Endothelial cell (in vitro differentiated cells): Measurements from ENCODE around the gene TNFSF8. TPM values are rescaled to one million over a fixed set of nuclear protein-coding genes. Genes with fewer than 3 reads are reported as not detected.

Experiments
- DNase-seq: peaks from one replicate; pipeline ENCODE4 v3.0.0; 2021; ENCODE audit warnings: low spot score
- H3K27ac Mint-ChIP-seq: one replicate; pipeline ENCODE4 v1.8.0; 2021; ENCODE audit warnings: mixed read lengths, inconsistent platforms; ENCODE audit not compliant: unreplicated experiment
- H3K27me3 Mint-ChIP-seq: one replicate; pipeline ENCODE4 v1.8.0; 2021; ENCODE audit warnings: mild to moderate bottlenecking, moderate library complexity, mixed read lengths, inconsistent platforms; ENCODE audit not compliant: unreplicated experiment
- H3K36me3 Mint-ChIP-seq: one replicate; pipeline ENCODE4 v1.8.0; 2021; ENCODE audit warnings: mild to moderate bottlenecking, low read depth, mixed read lengths, inconsistent platforms; ENCODE audit not compliant: unreplicated experiment
- H3K4me1 Mint-ChIP-seq: one replicate; pipeline ENCODE4 v1.8.0; 2021; ENCODE audit warnings: mild to moderate bottlenecking, mixed read lengths, inconsistent platforms; ENCODE audit not compliant: unreplicated experiment
- H3K4me3 Mint-ChIP-seq: one replicate; pipeline ENCODE4 v1.8.0; 2021; ENCODE audit warnings: mild to moderate bottlenecking, mixed read lengths, inconsistent platforms; ENCODE audit not compliant: unreplicated experiment
- H3K9me3 Mint-ChIP-seq: one replicate; pipeline ENCODE4 v1.8.0; 2021; ENCODE audit warnings: mixed read lengths, inconsistent platforms; ENCODE audit not compliant: unreplicated experiment
- total RNA-seq: library from RNA; stranded (reverse); fragmentation: NEBNext Ultra II Directional; extraction: Animal tissue kit (Norgen Biotek cat#: 25700); gene quantifications from one replicate; pipeline ENCODE4 v1.2.1, GENCODE V29; 2021; ENCODE audit not compliant: unreplicated experiment
- TF ChIP-seq, protein P1 (sequence below): fragments of 200-600 bp; sonication (generic); IDR thresholded peaks from one replicate; pipeline ENCODE4 v1.5.0; 2021; ENCODE audit warnings: antibody characterized with exemption; ENCODE audit not compliant: unreplicated experiment

TNFSF8 gene
- total RNA-seq, 1 donor from 2014 or later, result not detected

DNA sequence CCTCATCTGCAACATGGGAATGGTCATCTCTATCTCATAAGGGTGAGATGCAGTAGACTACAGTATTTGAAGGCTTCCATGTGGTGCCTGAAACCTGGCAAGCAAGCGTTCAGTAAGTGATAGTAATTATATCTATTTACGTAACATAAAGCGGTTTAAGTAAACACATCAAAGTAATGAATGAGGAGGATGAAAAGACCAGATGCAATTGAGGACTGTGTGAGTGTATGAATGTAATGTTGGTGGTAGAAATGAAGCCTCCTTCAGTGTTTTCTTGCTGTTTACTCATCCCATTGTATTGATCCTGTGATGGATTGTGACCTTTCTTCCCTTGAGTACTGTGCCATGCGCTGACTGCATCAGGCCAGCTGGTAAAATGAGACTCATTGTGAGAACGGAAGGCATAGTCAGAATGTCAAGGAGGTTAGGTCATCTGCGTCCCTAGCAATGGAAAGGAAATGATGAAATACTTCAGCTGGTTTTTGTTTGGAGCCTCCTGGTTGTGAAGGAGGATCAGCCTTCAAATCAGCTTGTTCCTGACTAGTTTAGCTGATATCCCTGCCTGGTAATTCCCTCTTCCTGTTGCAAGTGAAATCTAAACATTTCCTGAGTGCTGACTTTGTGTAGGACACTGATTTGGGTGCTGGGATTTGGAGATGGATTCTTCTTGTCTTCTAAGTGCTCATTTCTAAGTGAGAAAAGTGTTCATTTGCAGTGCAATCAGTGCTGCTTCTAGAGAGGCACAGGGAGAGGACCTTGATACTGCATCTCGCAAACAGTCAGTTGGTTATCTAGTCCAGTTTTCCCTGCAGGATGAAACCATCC, 35.6 kb downstream of the TNFSF8 start:
- TF ChIP-seq, protein P1, sequence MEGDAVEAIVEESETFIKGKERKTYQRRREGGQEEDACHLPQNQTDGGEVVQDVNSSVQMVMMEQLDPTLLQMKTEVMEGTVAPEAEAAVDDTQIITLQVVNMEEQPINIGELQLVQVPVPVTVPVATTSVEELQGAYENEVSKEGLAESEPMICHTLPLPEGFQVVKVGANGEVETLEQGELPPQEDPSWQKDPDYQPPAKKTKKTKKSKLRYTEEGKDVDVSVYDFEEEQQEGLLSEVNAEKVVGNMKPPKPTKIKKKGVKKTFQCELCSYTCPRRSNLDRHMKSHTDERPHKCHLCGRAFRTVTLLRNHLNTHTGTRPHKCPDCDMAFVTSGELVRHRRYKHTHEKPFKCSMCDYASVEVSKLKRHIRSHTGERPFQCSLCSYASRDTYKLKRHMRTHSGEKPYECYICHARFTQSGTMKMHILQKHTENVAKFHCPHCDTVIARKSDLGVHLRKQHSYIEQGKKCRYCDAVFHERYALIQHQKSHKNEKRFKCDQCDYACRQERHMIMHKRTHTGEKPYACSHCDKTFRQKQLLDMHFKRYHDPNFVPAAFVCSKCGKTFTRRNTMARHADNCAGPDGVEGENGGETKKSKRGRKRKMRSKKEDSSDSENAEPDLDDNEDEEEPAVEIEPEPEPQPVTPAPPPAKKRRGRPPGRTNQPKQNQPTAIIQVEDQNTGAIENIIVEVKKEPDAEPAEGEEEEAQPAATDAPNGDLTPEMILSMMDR, result no peak
- peaks cover 16% of the 10 kb centered on the region for H3K4me1 Mint-ChIP-seq
- peak overlapping the region; percentile 93 for H3K27ac Mint-ChIP-seq
- no peaks in the 10 kb centered on the region for H3K36me3 Mint-ChIP-seq
- peak; percentile 42 for DNase-seq
- H3K27me3 Mint-ChIP-seq, result peaks cover 2% of the 10 kb centered on the region
- no peaks in the 10 kb centered on the region for H3K9me3 Mint-ChIP-seq
- no peak overlapping the region for H3K4me3 Mint-ChIP-seq

DNA sequence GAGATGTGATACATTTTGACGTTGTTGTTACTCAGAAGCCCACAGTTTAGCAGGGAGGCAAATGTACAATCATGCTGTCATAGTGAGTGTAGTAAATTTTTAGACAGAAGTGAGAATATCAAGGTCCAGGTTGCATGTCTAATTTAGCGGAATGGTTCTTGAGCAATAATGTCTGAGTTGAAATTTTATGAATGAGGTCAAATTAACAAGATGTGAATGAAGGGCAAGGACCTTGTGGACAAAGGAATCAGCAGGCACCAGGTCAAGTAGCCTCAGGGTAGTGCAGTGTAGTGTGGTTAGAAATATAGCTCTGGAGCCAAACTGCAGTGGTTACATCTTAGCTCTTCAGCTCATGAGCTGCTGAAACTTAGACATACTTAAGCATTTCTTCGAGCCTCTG, 36.2 kb downstream of the TNFSF8 start:
- Mint-ChIP-seq H3K36me3 (no peaks in the 10 kb centered on the region), H3K27ac (peak overlapping the region; percentile 93)
- no peak for DNase-seq

DNA sequence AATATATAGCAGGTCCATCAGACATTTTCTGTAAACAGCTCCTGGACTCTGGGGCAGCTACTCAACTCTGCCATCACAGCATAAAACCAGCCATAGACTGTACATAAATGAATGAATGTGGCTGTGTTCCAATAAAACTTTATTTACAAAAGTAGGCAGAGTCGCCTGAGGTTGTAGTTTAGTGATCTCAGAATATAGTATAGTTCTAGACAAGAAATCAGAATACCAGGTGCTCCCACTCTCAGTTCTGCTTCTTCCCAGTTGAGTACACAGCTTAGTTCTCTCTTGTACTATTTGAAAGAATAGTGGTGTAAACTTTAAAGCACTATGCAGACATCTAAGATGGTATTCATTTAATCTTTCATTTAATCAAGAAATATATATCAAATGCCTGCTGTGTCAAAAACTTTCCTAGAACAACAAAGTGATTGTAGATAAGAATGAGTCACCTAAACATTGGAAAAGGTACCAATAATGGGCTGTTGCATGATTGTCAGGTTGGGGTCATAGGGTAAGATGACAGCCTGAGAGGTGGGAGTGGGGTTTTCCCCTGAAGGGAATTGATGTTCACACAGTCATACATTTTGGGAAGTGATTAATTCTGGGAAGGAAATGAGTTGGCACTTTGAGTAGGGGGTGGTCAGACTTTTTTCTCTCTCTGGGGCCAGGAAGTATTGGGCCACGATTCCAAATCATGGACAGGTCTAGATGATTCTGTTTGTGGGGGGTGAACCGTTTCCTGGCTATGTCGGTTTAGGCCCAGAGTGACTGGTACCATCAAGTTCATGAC, 37.0 kb downstream of the TNFSF8 start:
- H3K4me1 Mint-ChIP-seq, result peaks cover 16% of the 10 kb centered on the region
- no peaks in the 10 kb centered on the region for H3K9me3 Mint-ChIP-seq
- TF ChIP-seq, protein P1, result no peak
- H3K4me3 Mint-ChIP-seq, result no peak overlapping the region
- peak overlapping the region; percentile 93 for H3K27ac Mint-ChIP-seq
- H3K27me3 Mint-ChIP-seq, result peaks cover 2% of the 10 kb centered on the region
- H3K36me3 Mint-ChIP-seq, result no peaks in the 10 kb centered on the region
- DNase-seq, result no peak

More for the DNA sequence above, 36.2 kb downstream of the TNFSF8 start:
- no peak overlapping the region for H3K4me3 Mint-ChIP-seq
- TF ChIP-seq, protein P1, result no peak
- peaks cover 2% of the 10 kb centered on the region for H3K27me3 Mint-ChIP-seq
- peaks cover 16% of the 10 kb centered on the region for H3K4me1 Mint-ChIP-seq
- no peaks in the 10 kb centered on the region for H3K9me3 Mint-ChIP-seq

DNA sequence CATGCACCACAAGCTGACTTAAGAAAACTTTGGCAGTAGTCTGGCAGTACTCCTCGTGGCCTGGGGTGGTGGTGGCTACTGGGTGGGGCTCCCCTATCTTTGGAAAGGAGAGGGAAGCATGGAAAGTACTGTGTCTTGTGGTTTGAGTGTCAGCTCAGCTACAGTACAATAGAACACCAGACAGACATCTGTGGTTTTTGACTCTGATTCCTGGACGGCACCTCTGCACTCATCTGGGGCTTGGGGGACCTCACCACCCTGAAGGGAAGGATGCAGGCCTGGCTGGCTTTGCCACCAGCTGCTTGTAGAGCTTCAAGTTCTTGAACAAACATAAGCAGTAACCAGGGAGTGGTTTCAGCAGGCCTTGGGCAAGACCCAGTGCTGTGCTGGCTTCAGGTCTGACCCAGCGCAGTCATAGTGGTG, 40.6 kb downstream of the TNFSF8 start:
- TF ChIP-seq, protein P1, result no peak
- no peaks in the 10 kb centered on the region for H3K36me3 Mint-ChIP-seq
- DNase-seq, result no peak
- peaks cover 10% of the 10 kb centered on the region for H3K4me1 Mint-ChIP-seq
- peaks cover 2% of the 10 kb centered on the region for H3K27me3 Mint-ChIP-seq
- H3K9me3 Mint-ChIP-seq, result no peaks in the 10 kb centered on the region
- no peak overlapping the region for H3K4me3 Mint-ChIP-seq
- H3K27ac Mint-ChIP-seq, result no peak overlapping the region
